Sigmoid colon (tissue), 7 donors: Measurements from ENCODE around the gene TNFRSF25. TPM values are rescaled to one million over a fixed set of nuclear protein-coding genes. Genes with fewer than 3 reads are reported as not detected.

ENCODE experiments used
- DNase-seq: peaks from one replicate; pipeline ENCODE4 v3.0.0-alpha.2; 2019
- H3K27ac ChIP-seq, 4 donors: fragments of 200-600 bp; sonication (generic); one replicate each; pipeline ENCODE4 v1.5.1; 2016 to 2019; ENCODE audit warnings: mild to moderate bottlenecking in 1 of 4
- H3K27me3 ChIP-seq, 3 donors: fragments of 200-600 bp; sonication (generic); one replicate each; pipeline ENCODE4 v1.5.1; 2019; ENCODE audit warnings: mild to moderate bottlenecking in 1 of 3
- H3K36me3 ChIP-seq, 4 donors: fragments of 200-600 bp; sonication (generic); one replicate each; pipeline ENCODE4 v1.5.1; 2016 to 2019
- H3K4me1 ChIP-seq, 4 donors: fragments of 200-600 bp; sonication (generic); one replicate each; pipeline ENCODE4 v1.5.1; 2017 to 2019
- H3K4me3 ChIP-seq, 4 donors: fragments of 200-600 bp; sonication (generic); one replicate each; pipeline ENCODE4 v1.5.1; 2017 to 2019; ENCODE audit warnings: mild to moderate bottlenecking in 2 of 4, moderate library complexity in 1 of 4
- H3K9me3 ChIP-seq, 4 donors: fragments of 200-600 bp in 3 of 4; sonication (generic) in 3 of 4; one replicate each; pipeline versions ENCODE4 v1.5.1 to v1.6.1; 2013 to 2019
- EP300 ChIP-seq, 4 donors: sonication (generic); formaldehyde crosslinking; IDR thresholded peaks; one replicate each; pipeline ENCODE4 v1.6.1; 2017; ENCODE audit warnings: antibody characterized with exemption in 4 of 4
- POLR2A ChIP-seq, 2 donors: fragments of 450-650 bp; IDR thresholded peaks; one replicate each; pipeline ENCODE4 v1.6.1; 2016; ENCODE audit warnings: antibody characterized with exemption in 2 of 2, mild to moderate bottlenecking in 2 of 2, moderate library complexity in 2 of 2
- POLR2AphosphoS5 ChIP-seq, 4 donors: sonication (generic); formaldehyde crosslinking; IDR thresholded peaks; one replicate each; pipeline ENCODE4 v1.6.1; 2017; ENCODE audit warnings: antibody characterized with exemption in 4 of 4
- WGBS, 2 donors: extraction: QIAGEN DNeasy Blood & Tissue Kit; methylation state at CpG; one replicate each; pipeline ENCODE4 v1.1.7; 2013; 5-methylcytosine and 5-hydroxymethylcytosine counted together
- intact Hi-C: fragments of 100-400 bp; cut with DNase I; formaldehyde crosslinking; loops from one replicate; pipeline ENCODE4 v1.15.1; 2023
- polyA plus RNA-seq, 3 donors: library from polyadenylated mRNA; stranded (reverse); fragments of 200-250 nt; gene quantifications; one replicate each; pipeline ENCODE4 v1.2.3, GENCODE V29; 2013
- total RNA-seq, 4 donors: library from RNA; depleted of rRNA; stranded (reverse); fragments of >200 nt; gene quantifications; one replicate each; pipeline ENCODE4 v1.1.0, GENCODE V29; 2016
- TF ChIP-seq, protein P1 (sequence below), 4 experiments: fragments of 450-650 bp in 3 of 4; fragments of 200-600 bp in 1 of 4; IDR thresholded peaks; one replicate each; pipeline ENCODE4 v1.5.1; 2016 to 2019; ENCODE audit warnings: antibody characterized with exemption in 4 of 4, mild to moderate bottlenecking in 3 of 4, moderate library complexity in 2 of 4
- donor health status: healthy with polysubstance abuse.
- donor health status: Bipolar disorder and iron deficiency.
- donor health status: healthy.

Gene TNFRSF25
- total and polyA plus RNA-seq, 7 donors = 2.5 to 65.9 (median 6.8) TPM

DNA sequence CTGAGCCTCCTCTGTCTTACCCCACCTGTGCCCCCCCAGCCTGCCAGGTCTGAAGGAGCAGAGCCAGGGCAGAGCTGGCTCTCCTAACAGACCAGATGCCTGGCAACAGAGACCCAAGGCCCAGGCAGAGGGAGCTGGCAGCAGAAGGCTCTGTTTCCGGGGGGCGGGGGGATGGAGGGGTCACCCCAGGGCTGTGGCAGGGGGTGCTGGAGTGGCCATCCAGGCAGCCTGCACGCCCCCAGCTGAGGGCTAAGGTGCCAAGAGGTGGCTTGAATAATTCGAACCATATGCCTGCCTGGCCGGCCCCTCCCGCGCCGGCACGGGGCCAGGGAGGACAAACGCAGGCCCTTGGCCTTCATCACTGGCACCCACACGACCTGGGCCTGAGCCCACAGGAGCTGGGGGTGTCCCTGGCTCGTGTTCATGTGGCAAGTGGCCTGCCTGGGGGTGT is 41.5 kb upstream of the TNFRSF25 start:
- intact Hi-C loops = no loop called here

DNA sequence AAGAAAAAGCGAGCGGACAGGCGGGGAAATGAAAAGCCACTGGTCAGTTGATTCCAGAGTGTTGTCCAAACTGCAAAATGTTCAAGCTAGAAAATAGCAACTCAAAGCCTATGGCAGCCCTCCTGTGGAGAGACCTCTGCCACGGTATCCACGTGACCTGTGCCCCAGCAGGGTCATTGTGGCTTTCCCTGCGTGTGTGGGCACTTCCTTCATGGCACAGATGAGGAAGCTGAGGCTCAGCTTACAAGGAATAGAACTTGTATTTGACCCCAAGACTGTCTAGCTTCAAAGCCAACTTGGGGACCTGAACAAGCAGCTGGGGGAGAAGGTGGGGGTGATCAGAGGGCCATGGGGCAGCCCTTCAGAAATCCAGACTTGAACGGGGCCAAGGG is 41.1 kb upstream of the TNFRSF25 start:
- intact Hi-C loops = no loop called here
- no peak for TF ChIP-seq POLR2AphosphoS5 (IDR thresholded peaks at IDR 0.05)
- no peak for TF ChIP-seq EP300 (IDR thresholded peaks at IDR 0.05)
- TF ChIP-seq POLR2A (IDR thresholded peaks at IDR 0.05) = no peak
- no peaks in the 10 kb centered on the region for H3K36me3 ChIP-seq
- H3K4me1 ChIP-seq = no peaks in the 10 kb centered on the region
- H3K9me3 ChIP-seq = no peaks in the 10 kb centered on the region
- no peak overlapping the region for H3K4me3 ChIP-seq
- WGBS, 2 donors = 69 to 71% methylated on average over 7 of the region's 7 CpGs
- H3K27ac ChIP-seq = peak overlapping the region in 1 of 4 donors; percentile 4
- DNase-seq = peak; percentile 64
- H3K27me3 ChIP-seq = no peaks in the 10 kb centered on the region

More for the DNA sequence above, 41.5 kb upstream of the TNFRSF25 start:
- WGBS, 2 donors = 71 to 83% methylated on average over 12 of the region's 12 CpGs
- Histone ChIP-seq H3K27ac (peak overlapping the region in 1 of 4 donors; percentile 4), H3K36me3 (no peaks in the 10 kb centered on the region), H3K9me3 (no peaks in the 10 kb centered on the region), H3K4me1 (no peaks in the 10 kb centered on the region), H3K4me3 (no peak overlapping the region), H3K27me3 (no peaks in the 10 kb centered on the region)
- TF ChIP-seq POLR2A (IDR thresholded peaks at IDR 0.05) = no peak
- TF ChIP-seq POLR2AphosphoS5 (IDR thresholded peaks at IDR 0.05) = no peak
- no peak for TF ChIP-seq EP300 (IDR thresholded peaks at IDR 0.05)
- TF ChIP-seq, protein P1, sequence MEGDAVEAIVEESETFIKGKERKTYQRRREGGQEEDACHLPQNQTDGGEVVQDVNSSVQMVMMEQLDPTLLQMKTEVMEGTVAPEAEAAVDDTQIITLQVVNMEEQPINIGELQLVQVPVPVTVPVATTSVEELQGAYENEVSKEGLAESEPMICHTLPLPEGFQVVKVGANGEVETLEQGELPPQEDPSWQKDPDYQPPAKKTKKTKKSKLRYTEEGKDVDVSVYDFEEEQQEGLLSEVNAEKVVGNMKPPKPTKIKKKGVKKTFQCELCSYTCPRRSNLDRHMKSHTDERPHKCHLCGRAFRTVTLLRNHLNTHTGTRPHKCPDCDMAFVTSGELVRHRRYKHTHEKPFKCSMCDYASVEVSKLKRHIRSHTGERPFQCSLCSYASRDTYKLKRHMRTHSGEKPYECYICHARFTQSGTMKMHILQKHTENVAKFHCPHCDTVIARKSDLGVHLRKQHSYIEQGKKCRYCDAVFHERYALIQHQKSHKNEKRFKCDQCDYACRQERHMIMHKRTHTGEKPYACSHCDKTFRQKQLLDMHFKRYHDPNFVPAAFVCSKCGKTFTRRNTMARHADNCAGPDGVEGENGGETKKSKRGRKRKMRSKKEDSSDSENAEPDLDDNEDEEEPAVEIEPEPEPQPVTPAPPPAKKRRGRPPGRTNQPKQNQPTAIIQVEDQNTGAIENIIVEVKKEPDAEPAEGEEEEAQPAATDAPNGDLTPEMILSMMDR (IDR thresholded peaks at IDR 0.05) = no peak
- DNase-seq = no peak

DNA sequence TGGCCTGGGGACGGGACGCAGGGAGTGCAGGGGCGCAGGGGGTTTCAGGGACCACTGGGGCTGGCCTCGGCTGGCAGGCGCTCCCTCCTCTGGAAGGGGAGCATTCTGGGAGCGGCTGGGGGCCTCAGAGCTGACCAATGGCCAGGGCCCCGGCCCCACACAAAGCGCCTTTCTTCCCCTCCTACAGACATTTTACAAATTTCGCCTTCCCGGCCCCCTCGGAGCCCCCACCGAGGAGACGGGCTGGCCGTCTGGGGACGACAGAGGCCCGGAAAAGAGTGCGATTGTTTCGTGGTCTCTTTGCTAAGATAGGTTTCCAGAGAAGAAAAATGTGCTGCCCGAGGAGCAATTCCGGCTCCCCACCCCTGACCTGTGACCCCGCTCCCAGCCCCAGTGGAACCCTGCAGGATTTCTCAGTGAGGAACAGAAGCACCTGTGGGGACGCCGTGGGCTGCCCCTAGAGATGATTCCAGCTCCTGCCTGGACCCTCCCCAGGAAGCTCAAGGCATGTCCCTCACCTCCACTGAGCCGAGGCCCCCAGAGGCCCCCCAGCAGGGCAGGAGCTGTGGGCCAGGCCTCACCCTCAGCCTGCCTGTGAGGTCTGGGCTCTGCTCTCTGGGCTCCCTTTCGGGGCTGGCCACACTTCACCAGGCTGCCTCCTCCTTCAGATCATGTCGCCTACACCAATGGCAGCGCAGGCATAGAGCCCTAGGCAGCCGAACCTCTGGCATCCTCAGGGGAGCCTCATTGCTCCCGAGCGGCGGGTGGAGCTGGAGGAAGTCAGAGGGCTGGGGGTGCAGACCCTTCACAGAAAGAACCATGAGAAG is 40.5 kb upstream of the TNFRSF25 start:
- no peaks in the 10 kb centered on the region for H3K36me3 ChIP-seq
- no peak overlapping the region for H3K27ac ChIP-seq
- H3K27me3 ChIP-seq = no peaks in the 10 kb centered on the region
- H3K4me3 ChIP-seq = no peak overlapping the region
- WGBS, 2 donors = 82% methylated on average over 31 of the region's 31 CpGs
- TF ChIP-seq POLR2A (IDR thresholded peaks at IDR 0.05) (no peak), EP300 (IDR thresholded peaks at IDR 0.05) (no peak), POLR2AphosphoS5 (IDR thresholded peaks at IDR 0.05) (no peak)
- TF ChIP-seq, protein P1 (IDR thresholded peaks at IDR 0.05) = no peak
- H3K4me1 ChIP-seq = no peaks in the 10 kb centered on the region
- intact Hi-C loops = no loop called here
- H3K9me3 ChIP-seq = no peaks in the 10 kb centered on the region
- no peak for DNase-seq

DNA sequence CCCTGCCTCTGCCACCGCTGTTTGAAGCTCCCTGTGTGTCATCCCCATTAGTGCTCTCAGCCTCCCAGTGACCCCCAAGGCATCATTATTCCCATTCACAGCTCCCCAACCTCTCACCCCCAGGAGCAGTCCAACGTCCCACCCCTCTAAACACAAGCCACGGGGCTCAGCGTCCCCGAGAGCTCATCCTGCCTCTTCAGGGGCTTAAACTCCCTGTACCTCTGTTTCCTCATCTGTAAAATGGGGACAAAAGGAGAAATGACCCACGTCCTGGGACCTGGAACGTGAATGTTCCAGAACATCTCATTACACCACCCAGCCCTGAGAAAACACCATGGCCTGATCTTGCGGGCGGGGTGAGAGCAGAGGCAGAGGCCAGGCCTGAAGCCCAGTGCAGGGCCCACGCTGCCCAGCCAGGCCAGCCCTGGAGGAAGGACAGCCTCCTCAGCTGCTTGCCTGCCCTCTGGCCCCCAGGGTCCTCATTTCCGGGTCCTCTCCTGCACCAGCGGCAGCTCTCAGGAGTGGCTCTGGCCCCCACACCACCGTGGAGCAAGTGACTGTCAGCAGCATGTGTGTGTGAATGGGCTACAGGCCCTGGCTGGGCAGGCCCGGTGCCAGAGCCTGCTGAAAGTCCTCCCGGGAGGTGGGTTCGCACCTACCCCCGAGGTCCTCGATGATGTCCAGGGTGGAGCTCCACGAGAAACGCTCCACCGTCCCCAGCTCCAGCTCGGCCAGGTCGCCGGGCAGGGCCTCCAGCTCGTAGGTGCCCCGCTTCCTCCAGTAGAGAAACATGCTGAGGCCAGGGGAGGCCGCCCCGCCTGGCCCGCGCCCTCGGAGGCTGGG is 39.6 kb upstream of the TNFRSF25 start:
- no peak for DNase-seq
- no peak for TF ChIP-seq POLR2AphosphoS5 (IDR thresholded peaks at IDR 0.05)
- no peak for TF ChIP-seq EP300 (IDR thresholded peaks at IDR 0.05)
- TF ChIP-seq POLR2A (IDR thresholded peaks at IDR 0.05) = no peak
- TF ChIP-seq, protein P1 (IDR thresholded peaks at IDR 0.05) = no peak
- H3K9me3 ChIP-seq = no peaks in the 10 kb centered on the region
- intact Hi-C loops = no loop called here
- no peak overlapping the region for H3K27ac ChIP-seq
- no peaks in the 10 kb centered on the region for H3K4me1 ChIP-seq
- H3K36me3 ChIP-seq = no peaks in the 10 kb centered on the region
- H3K27me3 ChIP-seq = no peaks in the 10 kb centered on the region
- WGBS, 2 donors = 86 to 88% methylated on average over 31 of the region's 31 CpGs
- H3K4me3 ChIP-seq = no peak overlapping the region

DNA sequence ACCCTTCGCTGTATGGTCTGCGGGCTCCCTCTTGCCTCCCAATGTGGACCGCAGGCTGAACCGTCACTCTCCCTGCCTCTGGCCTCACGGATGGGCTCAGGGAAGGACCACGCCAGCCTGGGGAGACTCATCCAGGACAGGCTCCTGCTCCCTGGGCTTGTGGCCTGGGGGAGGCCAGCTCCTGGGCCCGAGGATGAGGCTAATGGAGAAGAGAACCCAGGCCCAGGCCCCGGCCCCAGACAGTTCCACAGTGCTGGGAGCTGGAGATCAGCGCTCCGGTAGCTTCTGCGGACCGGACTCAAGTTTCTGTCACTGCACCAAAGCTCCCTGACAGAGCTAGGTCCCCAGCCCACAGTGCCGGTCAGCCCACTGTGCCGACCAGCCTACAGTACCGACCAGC is 38.9 kb upstream of the TNFRSF25 start:
- Histone ChIP-seq H3K4me1 (no peaks in the 10 kb centered on the region), H3K9me3 (no peaks in the 10 kb centered on the region), H3K27me3 (no peaks in the 10 kb centered on the region), H3K36me3 (no peaks in the 10 kb centered on the region), H3K4me3 (no peak overlapping the region), H3K27ac (no peak overlapping the region)
- intact Hi-C loops = no loop called here
- WGBS, 2 donors = 93 to 94% methylated on average over 15 of the region's 15 CpGs
- TF ChIP-seq, protein P1 (IDR thresholded peaks at IDR 0.05) = no peak
- TF ChIP-seq EP300 (IDR thresholded peaks at IDR 0.05) (no peak), POLR2A (IDR thresholded peaks at IDR 0.05) (no peak), POLR2AphosphoS5 (IDR thresholded peaks at IDR 0.05) (no peak)
- DNase-seq = no peak
